IPS-18c (cell line): Measurements from ENCODE around the gene SH2D3C.
"Not testable (repeated sequence)": the region's sequence is repeated elsewhere in the genome, so short reads cannot be mapped to it uniquely, and the experiment has no call there.

Source experiments
- H3K4me3 ChIP-seq: 2 replicates; pipeline ENCODE4 v1.7.0; 2013; ENCODE audit warnings: low read depth, mild to moderate bottlenecking, low read length, moderate library complexity; ENCODE audit not compliant: insufficient read depth
- H3K9me3 ChIP-seq: one replicate; pipeline ENCODE4 v1.6.1; 2013; ENCODE audit warnings: mild to moderate bottlenecking, low read length, moderate library complexity; ENCODE audit not compliant: control insufficient read depth, insufficient read depth

Gene SH2D3C

DNA sequence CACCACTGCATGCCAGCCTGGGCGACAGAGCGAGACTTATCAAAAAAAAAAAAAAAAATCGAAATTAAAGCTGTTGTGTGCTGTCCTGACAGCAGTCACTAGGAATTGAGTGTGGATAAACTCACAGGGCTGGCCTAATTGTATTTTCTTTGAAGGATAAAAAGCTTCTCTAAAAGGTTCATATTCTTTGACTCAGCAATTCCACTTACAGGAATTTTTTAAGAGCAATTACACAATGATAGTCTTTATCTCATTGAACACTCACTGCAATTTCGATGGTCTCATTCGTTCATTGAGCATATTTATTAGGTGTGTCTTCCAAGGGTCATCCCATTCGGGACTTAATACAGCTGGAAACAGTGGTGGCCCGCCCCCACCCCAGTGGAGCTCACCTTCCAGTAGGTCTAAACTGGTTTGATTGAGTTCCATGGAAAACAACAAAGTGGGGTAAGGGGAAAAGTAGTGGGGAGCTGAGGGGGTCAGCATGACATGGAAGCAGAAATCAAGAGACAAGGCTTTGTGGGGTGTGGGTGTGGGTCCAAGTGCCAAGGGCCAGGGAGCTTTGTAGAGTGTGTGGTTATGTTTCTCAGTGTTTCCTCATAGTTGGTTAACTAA, 14.1 kb upstream of the SH2D3C start:
- Histone ChIP-seq H3K9me3 (no peaks in the 10 kb centered on the region), H3K4me3 (no peak overlapping the region)

DNA sequence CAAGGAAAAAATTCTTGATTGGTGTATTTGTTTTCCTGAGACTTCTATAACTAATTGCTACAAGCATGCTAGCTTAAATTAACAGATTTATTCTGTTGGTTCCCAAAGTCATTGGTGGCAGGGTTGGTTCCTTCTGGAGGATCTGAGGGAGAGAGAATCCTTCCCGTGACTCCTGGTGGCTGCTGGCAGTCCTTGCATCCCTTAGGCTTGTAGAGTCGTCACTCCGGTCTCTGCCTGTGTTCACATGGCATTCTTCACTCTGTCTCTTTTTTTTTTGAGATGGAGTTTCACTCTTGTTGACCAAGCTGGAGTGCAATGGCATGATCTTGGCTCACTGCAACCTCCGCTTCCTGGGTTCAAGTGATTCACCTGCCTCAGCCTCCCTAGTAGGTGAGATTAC, 12.6 kb upstream of the SH2D3C start:
- H3K9me3 ChIP-seq, result no peaks in the 10 kb centered on the region
- H3K4me3 ChIP-seq, result no peak overlapping the region

DNA sequence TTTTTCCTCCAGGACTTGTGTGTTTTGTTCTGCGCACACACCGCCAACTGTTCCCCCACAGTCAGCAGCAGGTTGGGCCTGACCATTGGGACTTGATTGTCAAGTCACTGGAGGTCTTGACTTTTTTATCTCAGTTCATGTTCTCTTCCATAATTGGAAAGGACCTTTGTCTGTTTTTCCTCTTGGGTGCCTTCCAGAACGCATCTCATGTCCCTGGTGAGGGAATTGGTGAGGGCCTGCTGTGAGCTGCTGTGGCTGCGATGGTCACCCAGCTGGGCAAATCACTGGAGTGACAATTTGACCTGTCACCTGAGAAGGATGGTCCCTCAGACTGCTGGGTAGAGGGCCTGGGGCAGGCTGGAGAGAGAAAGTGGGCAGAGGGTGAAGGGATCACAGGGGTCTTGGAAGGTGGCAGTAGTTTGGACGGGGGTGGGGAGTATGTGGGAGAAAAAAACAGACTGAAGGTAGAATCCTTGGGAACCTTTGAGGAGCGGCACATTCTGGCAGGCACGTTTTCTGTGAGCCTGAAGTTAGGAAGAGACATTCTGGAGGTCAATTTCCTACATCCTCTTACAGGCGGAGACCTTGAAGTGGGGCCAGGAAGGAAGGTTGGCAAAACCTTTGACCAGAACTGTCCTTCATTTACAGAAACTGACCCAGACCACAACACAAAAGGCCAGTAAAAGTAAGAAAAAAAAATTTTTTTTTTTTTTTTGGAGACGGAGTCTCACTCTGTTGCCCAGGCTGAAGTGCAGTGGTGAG, 11.8 kb upstream of the SH2D3C start:
- no peak overlapping the region for H3K4me3 ChIP-seq
- no peaks in the 10 kb centered on the region for H3K9me3 ChIP-seq

DNA sequence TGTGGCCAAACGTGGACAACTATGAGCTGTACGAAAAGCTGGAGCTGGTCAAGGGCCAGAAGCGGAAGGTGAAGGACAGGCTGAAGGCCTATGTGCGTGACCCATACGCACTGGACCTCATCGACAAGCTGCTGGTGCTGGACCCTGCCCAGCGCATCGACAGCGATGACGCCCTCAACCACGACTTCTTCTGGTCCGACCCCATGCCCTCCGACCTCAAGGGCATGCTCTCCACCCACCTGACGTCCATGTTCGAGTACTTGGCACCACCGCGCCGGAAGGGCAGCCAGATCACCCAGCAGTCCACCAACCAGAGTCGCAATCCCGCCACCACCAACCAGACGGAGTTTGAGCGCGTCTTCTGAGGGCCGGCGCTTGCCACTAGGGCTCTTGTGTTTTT, 10.7 kb upstream of the SH2D3C start:
- no peak overlapping the region for H3K4me3 ChIP-seq
- H3K9me3 ChIP-seq, result no peaks in the 10 kb centered on the region

DNA sequence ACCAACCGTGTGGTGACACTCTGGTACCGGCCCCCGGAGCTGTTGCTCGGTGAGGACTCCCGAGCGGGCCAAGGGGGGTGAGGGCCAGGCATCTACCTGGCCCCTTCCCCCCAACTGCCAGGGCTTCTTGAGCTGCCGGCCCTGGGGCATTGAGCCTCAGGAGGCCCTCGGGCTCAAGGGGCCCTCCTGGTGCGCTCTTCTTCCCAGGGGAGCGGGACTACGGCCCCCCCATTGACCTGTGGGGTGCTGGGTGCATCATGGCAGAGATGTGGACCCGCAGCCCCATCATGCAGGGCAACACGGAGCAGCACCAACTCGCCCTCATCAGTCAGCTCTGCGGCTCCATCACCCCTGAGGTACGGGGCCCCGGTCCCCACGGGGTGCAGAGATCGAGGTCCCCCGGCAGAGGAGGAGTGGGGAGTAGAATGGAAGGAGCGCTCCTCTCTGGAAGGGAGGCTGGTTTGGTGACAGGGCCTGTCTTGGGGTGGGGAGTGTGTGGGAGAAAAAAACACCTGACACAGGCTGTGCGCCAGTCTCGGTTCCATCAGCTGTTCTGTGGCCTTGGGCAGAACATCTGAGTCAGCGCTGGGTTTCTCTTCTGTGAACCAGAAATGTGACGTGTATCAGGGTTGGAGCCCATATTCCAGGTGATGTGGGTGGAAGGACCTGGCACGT, 10.0 kb upstream of the SH2D3C start:
- Histone ChIP-seq H3K9me3 (no peaks in the 10 kb centered on the region), H3K4me3 (no peak overlapping the region)

DNA sequence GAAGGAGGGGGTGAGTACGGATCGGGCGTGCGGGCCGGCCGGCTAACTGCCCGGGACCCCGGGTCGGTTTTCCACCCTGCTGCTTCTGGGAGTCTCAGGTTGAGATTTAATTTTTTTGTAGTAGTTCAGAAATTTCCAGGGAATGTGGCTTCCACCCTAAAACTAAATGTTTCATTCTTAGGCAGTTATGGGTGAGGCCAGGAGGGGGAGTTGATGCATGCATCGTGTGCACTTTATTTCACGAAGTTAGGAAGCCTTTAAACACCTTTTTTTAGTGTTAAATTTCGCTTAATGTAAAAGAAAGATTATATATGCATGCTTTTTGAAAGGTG, 8.3 kb upstream of the SH2D3C start:
- no peaks in the 10 kb centered on the region for H3K9me3 ChIP-seq

DNA sequence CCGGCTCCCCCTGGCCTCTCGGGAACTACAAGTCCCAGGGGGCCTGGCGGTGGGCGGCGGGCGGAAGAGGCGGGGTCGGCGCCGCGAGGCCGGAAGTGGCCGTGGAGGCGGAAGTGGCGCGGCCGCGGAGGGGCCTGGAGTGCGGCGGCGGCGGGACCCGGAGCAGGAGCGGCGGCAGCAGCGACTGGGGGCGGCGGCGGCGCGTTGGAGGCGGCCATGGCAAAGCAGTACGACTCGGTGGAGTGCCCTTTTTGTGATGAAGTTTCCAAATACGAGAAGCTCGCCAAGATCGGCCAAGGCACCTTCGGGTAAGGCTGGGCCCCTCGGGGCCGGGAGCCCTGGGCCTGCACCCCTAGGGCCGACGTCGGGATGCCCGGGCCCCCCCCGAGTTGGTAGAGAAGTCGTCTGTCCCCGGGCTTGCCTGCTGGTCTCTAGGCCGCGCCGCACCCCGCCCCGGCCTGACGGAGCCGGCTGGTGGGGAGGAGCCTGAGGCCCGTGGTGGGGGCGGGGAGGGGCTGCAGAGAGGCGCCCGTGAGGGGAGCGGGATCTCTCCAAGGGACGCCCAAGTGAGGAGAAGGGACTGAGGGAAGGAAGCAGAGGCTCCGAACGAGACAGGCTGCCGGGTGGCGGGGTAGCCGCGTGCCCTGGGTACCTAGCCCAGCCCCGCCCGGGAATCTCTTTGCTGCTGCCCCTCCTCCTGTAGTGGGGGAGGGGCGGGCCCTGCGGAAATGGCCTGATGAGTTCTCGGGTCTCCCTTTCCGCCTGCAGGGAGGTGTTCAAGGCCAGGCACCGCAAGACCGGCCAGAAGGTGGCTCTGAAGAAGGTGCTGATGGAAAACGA, 7.7 kb upstream of the SH2D3C start, which contains the start of gene CDK9:
Gene CDK9 (plus strand): TSS at position 102 of the 840 bp plus-strand sequence. CDS start 115 bp downstream, at position 217.
- H3K4me3 ChIP-seq, result peak within 1 kb of the TSS; percentile 80

More for the DNA sequence above, 8.3 kb upstream of the SH2D3C start:
- peak overlapping the region; percentile 80 for H3K4me3 ChIP-seq

DNA sequence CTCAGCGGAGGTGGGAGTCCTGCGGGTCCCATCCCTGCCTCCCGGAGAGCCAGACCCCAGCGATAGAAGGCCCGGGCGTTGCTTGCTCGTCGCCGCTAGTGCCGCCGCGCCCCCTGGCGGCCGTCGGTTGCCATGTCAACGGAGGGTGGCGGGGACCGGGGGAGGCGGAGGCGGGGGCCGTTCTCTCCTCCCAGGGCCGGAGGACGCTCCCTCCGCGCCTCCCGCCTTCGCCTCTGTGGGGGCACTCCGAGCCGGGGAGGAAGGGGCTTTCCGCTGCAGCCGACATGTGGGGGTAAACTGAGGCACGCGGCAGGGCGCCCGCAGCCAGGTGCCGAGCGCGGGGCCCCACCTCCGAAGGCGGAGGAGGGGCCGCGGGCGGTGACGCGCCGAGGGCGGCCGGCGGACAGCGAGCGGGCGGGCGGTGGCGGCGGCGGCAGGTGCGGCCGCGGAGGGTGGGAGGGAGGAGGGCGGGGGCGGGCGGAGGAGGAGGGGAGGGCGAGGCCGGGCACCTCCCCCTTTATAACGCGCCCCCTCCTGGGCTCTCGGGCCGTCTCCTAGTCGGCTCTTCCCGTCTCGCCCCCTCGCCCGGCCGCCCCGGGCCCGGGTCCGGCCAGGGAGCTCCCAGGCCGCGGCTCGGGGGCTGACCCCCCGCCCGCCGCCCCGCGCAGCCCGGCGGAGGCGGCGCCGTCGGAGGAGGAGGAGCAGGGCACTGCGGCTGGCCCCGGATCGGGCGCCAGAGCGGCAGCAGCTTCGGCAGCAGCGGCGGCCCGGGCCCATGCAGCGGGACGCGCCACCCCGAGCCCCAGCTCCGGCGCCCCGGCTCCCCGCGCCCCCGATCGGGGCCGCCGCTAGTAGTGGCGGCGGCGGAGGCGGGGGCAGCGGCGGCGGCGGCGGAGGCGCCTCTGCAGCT, 6.8 kb upstream of the SH2D3C start:
- Histone ChIP-seq H3K9me3 (no peaks in the 10 kb centered on the region), H3K4me3 (peak overlapping the region; percentile 80)

More for the DNA sequence above, 7.7 kb upstream of the SH2D3C start, which contains the start of gene CDK9:
- H3K9me3 ChIP-seq, result no peaks in the 10 kb centered on the region

DNA sequence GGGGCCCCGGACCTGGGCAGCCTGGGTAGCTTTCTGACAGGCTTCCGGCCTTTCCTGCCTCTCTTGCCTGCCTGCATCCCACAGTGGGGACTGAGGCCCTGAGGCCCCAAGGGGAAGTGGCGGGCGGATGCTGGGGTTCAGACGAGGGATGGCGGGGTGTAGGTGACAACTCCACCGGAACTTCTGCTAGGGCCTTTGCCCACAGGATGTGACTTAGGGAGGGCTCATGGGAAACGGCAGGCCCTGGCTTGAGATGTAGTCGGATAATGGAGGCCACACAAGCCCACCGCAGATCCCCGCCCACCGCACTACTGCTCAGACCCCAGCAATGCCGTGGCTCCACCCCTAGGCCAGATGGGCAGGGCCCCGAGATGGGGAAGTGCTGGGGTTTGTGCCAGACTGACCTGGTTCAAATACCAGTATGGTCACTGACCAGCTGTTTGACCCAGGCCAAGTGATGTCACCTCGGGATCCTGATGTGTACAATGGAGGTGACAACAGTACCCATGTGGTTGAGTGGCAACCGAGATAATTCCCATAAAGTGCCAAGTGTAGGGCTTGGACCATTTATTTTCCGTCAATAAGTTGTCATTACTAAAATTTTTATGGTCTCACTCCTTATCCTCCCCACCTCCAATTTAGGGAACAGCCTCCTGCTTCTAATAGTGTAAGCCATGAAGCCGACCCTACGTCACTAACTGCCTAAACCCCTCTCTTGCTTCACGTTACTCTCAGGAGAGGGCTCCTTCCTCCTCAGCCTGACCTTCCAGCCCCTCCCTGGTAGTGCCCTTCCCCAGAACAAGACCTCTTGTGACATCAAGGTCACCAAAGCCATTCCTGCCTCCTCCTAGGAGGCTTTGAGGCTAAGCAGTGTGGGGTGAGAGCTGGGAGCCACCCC, 4.9 kb upstream of the SH2D3C start:
- no peaks in the 10 kb centered on the region for H3K9me3 ChIP-seq
- no peak overlapping the region for H3K4me3 ChIP-seq

DNA sequence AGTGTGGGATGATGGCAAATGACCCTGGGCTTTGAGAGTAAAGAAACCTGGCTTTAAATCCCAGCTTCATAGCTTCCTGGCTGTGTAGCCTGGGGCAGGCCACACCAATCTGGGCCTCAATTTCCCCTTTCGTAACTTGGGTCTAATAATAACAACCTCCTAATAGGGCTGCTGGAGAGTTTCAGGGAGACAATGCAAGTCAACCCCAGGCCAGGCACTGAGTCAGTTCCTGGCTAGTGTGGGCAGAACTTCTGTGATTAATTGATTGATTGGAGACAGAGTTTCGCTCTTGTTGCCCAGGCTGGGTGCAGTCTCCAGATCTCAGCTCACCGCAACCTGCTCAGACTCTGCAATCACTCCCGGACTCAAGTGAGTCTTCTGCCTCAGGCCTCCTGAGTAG, 3.3 kb upstream of the SH2D3C start:
- H3K4me3 ChIP-seq, result no peak overlapping the region
- H3K9me3 ChIP-seq, result no peaks in the 10 kb centered on the region

DNA sequence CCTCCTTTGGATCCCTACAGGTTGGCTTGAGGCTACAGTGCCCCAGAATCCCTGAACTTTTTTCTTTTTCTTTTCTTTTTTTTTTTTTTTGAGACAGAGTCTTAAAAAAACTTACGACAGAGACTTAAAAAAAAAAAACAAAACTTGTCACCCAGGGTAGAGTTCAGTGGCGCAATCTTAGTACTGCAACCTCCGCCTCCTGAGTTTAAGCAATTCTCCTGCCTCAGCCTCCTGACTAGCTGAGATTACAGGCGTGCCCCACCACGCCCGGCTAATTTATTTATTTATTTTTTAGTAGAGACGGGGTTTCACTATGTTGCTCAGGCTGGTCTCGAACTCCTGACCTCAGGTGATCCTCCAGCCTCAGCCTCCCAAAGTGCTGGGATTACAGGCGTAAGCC, 2.4 kb upstream of the SH2D3C start:
- H3K4me3 ChIP-seq, H3K9me3 ChIP-seq: not testable (repeated sequence)

DNA sequence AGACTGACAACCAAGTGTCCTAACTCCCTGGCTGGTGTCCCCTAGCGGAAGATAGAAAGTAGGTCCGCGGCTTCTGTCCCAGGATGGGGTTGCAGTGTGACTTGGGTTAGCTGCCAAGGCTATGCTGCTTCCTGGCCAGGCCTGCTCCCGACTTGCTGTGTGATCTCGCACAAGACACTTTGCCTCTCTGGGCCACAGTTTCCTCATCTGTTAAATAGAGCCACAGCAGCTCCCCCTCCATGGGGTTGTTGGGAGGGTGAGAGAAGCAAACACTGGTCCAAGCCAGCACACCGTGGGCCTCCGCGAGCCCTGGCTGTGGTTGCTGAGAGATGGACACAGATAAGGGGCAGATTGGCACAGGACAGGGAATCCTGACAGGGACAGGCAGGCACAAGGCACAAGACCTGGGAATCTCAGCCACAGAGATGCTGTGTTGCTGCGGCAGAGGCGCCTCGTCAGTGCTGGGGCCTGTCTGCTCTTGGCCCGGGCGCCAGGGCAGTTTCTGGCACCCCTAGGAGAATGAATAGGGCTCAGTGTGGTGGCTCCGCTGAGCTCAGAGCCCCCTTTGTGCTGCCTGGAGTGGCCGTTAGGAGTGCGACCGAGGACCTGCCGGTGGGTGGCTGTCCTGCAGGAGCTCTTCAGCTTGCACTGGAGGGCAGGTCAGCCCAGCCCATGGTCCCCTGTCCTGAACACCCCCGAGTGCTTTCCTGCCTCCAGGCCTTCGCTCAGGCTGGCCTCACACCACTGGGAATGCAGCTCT, 1.8 kb upstream of the SH2D3C start:
- no peak overlapping the region for H3K4me3 ChIP-seq
- no peaks in the 10 kb centered on the region for H3K9me3 ChIP-seq

DNA sequence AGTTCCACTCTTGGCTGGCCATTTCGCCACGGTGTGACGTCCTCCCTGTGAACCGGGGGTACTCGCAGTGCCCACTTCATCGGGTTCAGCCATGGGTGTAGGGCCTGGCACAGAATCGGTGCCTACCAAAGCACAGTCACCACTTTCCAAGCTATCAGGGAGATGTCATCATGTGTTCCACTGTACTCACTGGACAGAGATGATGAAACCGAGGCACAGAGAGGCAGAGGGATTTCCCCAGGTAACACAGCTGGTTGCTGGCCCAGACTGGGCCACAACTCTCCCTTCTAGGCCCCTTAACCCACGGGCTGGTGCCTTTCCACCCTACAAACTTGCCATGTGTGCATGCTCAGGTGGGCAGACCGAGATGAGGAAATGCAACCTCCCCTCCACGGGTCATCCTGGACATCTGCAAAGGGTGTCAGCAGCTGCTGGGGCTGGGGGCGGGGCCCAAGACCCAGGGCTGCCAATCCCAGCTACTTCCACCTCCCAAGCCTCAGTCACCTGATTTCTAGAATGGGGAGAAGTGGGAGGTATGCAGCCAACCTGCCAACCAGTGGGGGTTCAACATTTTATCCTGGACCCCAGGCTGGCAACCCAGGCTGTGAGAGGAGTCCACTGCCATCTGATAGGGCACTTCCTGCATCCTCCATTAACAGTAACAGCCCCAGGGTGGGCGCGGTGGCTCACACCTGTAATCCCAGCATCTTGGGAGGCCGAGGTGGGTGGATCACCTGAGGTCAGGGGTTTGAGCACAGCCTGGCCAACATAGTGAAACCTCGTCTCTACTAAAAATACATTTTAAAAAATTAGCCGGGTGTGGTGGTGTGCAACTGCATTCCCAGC, 893 bp upstream of the SH2D3C start:
- Histone ChIP-seq H3K4me3 (no peak overlapping the region; the same call in 1 of the 2 replicates), H3K9me3 (no peaks in the 10 kb centered on the region)

DNA sequence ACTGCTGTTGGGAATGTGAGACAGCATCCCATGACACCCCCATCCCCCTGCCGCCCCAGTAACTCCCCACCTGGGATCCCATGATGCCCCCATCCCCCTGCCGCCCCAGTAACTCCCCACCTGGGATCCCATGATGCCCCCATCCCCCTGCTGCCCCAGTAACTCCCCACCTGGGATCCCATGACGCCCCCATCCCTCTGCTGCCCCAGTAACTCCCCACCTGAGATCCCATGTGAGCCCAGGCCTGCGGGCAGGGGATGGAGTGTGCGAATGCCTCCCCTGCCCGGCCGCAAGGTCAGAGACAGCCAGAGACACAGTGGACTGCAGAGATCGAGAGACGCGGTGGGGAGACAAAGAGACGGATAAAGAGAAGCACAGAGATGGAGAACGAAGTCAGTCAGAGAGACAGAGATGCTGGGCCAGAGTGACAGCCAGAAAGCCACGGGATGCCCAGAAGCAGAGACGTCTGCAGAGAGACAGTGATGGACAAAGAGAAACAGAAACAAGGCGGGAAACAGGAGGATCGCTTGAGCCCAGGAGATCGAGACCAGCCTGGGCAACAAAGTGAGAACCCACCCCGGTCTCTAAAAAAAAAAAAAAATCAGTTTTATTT, 992 bp downstream of the SH2D3C start:
- no peak overlapping the region for H3K4me3 ChIP-seq
- peaks cover 2% of the 10 kb centered on the region for H3K9me3 ChIP-seq
